NT2/D1 (cell line): ENCODE measurements around the gene KRT80.

Experiments used
- SUZ12 ChIP-seq: IDR thresholded peaks from 2 replicates; pipeline ENCODE4 v1.6.1; 2011; ENCODE audit not compliant: insufficient read length, insufficient read depth; ENCODE audit errors: extremely low read depth
- YY1 ChIP-seq: IDR thresholded peaks from 2 replicates; pipeline ENCODE4 v1.6.1; 2011; ENCODE audit not compliant: insufficient read length, insufficient read depth
- ZNF274 ChIP-seq: IDR thresholded peaks from 2 replicates; pipeline ENCODE4 v1.6.1; 2011; ENCODE audit warnings: mild to moderate bottlenecking, low read depth, low read length

DNA sequence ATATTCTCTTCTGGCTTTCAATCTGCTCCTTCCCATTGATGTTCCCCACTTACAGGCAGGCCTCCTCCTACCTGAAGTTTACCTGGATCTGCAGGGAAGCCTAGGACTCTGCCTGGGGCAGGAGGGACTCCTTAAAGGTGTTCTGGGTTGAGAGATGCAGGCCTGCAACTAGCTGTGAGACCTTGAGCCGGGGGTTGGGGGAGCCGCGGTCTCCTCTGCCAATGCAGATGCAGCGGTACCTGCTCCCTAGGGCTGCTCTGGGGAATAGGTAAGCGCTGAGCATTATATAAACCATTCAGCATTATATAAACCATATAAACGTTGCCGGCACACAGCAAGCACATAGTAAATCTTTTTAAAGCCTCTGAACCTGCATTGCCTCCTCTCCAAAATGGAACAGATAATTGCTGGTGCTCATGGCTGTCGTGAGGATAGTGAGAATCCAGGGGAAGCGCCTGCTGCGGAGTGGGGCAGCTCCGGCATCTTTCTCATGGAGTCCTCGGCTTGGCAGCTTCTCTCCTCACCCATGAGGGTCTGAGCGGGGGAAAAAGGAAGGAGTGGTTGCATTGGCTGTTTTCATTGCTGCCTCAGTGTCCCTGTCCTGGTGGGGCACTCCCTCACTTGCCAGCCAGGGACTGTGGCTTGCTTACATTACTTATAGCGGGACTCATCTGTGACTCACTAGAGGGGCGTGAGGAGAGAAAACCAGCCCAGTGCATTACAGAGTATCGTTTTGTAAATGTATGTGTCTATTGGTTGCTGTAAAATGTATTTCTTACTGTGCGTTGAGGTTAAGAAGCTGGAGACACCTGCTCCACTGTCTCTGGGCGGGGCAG, 12.5 kb upstream of the KRT80 start:
- TF ChIP-seq ZNF274 (no peak), SUZ12 (no peak), YY1 (no peak)
